Loucy (cell line): ENCODE results near the gene PPP4R4.

Experiments used
- CTCF ChIP-seq: fragments of 200-600 bp; sonication (generic); conservative IDR thresholded peaks from 2 replicates; pipeline ENCODE4 v1.5.1; 2014; ENCODE audit warnings: mild to moderate bottlenecking, antibody characterized with exemption, low read length
- EZH2phosphoT487 ChIP-seq: fragments of 200-600 bp; IDR thresholded peaks from 2 replicates; pipeline ENCODE4 v1.6.1; 2018; ENCODE audit warnings: antibody characterized with exemption, mild to moderate bottlenecking, moderate library complexity, borderline replicate concordance

GRCh38 chr14:94313991-94314655 is 140.0 kb downstream of the PPP4R4 start:
- no peak for TF ChIP-seq CTCF
- no peak for TF ChIP-seq EZH2phosphoT487
